Measurements from ENCODE around the gene TFDP2. TPM values are rescaled to one million over a fixed set of nuclear protein-coding genes. Genes with fewer than 3 reads are reported as not detected.

The TFDP2 gene
- total and polyA plus RNA-seq, 2 of the 8 experiments (the other 6 are each of a cell fraction or from before 2014, with no cell fraction given), result 41.1 to 119 TPM

DNA sequence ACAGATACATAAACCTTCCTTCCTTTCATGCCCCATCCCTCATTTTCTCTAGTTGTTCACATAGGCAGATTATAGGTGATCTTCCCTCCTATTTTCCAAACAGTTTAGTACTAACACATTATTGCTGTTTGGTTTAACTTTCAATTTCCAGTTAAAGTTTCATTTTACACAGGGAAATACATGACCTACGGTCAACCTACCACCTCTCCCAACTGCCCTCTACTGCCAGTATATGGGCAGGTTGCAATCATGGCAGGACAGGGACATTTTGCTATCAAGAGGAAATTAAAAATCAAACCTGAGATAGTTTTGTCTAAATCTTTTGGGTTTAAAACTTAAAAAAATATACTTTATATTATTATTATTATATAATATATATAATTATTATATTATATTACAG, 26.1 kb upstream of the TFDP2 start:
- Histone ChIP-seq H3K36me3 (ENCODE audit: control insufficient read depth in 2 of 4, insufficient read depth in 4 of 4, low read length in 3 of 4) (peaks cover 0 to 8% (median 0%) of the 10 kb centered on the region in 4 experiments; a peak in 1 of 8 replicates), H3K9me3 (ENCODE audit: insufficient read depth in 2 of 2, low read depth in 1 of 2, low read length in 1 of 2) (no peaks in the 10 kb centered on the region), H4K5ac (ENCODE audit: insufficient read length, low read depth, low read length) (no peak overlapping the region), H3K4me1 (replicated peaks in 1 of 4; ENCODE audit: control insufficient read depth in 3 of 4, insufficient read depth in 4 of 4, low read length in 3 of 4) (peaks cover 0 to 1% (median 0%) of the 10 kb centered on the region in 4 experiments; a peak in 1 of 7 replicates), H3K4me2 (ENCODE audit: insufficient read depth in 1 of 2, low read depth in 2 of 2, low read length in 2 of 2) (no peak overlapping the region), H3K27me3 (replicated peaks in 1 of 4; ENCODE audit: control insufficient read depth in 3 of 4, extremely low read depth in 1 of 4, insufficient read depth in 3 of 4, low read length in 3 of 4) (no peaks in the 10 kb centered on the region), H3K14ac (ENCODE audit: insufficient read length) (no peak overlapping the region), H3K23me2 (ENCODE audit: low read depth, low read length) (no peaks in the 10 kb centered on the region), H2BK12ac (ENCODE audit: low read depth, low read length) (no peak overlapping the region), H2AFZ (ENCODE audit: low read length) (no peak overlapping the region), H4K91ac (replicated peaks; ENCODE audit: insufficient read length, low read length) (no peak overlapping the region), H4K20me1 (replicated peaks in 1 of 2; ENCODE audit: control insufficient read depth in 1 of 2, insufficient read depth in 2 of 2, low read length in 2 of 2) (no peaks in the 10 kb centered on the region), H3K18ac (ENCODE audit: extremely low read depth, low read length) (no peak overlapping the region), H3K9ac (replicated peaks in 1 of 4; ENCODE audit: extremely low read depth in 1 of 4, low read depth in 3 of 4, low read length in 3 of 4) (no peak overlapping the region), H2BK20ac (ENCODE audit: low read length) (no peak overlapping the region), H4K8ac (ENCODE audit: extremely low read depth, insufficient read depth, low read length) (no peak overlapping the region), H3K79me1 (ENCODE audit: low read depth, low read length) (no peaks in the 10 kb centered on the region), H2BK120ac (replicated peaks; ENCODE audit: low read depth, low read length) (no peak overlapping the region), H3K56ac (replicated peaks; ENCODE audit: insufficient read length, low read depth, low read length) (no peak overlapping the region), H3K79me2 (ENCODE audit: control insufficient read depth in 1 of 2, insufficient read depth in 2 of 2, low read length in 2 of 2) (no peaks in the 10 kb centered on the region), H3K4ac (replicated peaks; ENCODE audit: insufficient read length, low read depth, low read length) (no peak overlapping the region), H3K27ac (ENCODE audit: low read depth, low read length) (no peak overlapping the region), H2AK5ac (ENCODE audit: low read depth, low read length) (no peak overlapping the region), H3K4me3 (ENCODE audit: extremely low read depth in 1 of 4, insufficient read depth in 2 of 4, low read depth in 3 of 4, low read length in 4 of 4) (no peak overlapping the region), H3K23ac (ENCODE audit: insufficient read length) (no peak overlapping the region), H2BK15ac (ENCODE audit: low read length) (no peak overlapping the region), H2BK5ac (ENCODE audit: low read depth, low read length) (no peak overlapping the region)
- TF ChIP-seq KDM5A (IDR thresholded peaks at IDR 0.05; ENCODE audit: low read length) (no peak), CEBPB (IDR thresholded peaks at IDR 0.05; ENCODE audit: low read depth, low read length) (no peak), RNF2 (IDR thresholded peaks at IDR 0.05; ENCODE audit: borderline replicate concordance, low read depth, low read length, missing control alignments, poor library complexity, severe bottlenecking) (no peak)
- no peak for FAIRE-seq
- DNase-seq (ENCODE audit: low read depth in 1 of 2, low spot score in 2 of 2), result no peak
- CTCF ChIA-PET (ENCODE audit: partially characterized antibody), result interaction anchor here (0.6 to 2.1 kb wide), 4 partner anchors 9 to 224 kb away, joined by 4 to 9 read pairs (median 8); no protein-coding TSS in a partner anchor
- POLR2A ChIA-PET (ENCODE audit: partially characterized antibody), result no interaction called here
- 87% methylated on average over 1 of the region's 1 CpG; no CpG with 5 or more reads in 1 of the 2 experiments for WGBS, 2 experiments (ENCODE audit: extremely low coverage in 1 of 2, insufficient coverage in 1 of 2, insufficient read length in 1 of 2, insufficient replicate concordance in 2 of 2, low coverage in 1 of 2, low lambda C conversion rate in 2 of 2, missing lambda C conversion rate in 1 of 2)

All from H1 (cell line).